Activated CD8-positive, alpha-beta memory T cell treated with anti-CD3 and anti-CD28 coated beads for 1 hour (primary cell): ENCODE data around the gene NLGN1.
"Not testable (repeated sequence)": the region's sequence is repeated elsewhere in the genome, so short reads cannot be mapped to it uniquely, and the experiment has no call there.

Experiments used
- DNase-seq, 2 donors: peaks; one replicate each; pipeline ENCODE4 v3.0.0-alpha.2; 2020; ENCODE audit warnings: low read depth in 1 of 2; ENCODE audit errors: extremely low read depth in 1 of 2

The NLGN1 gene

DNA sequence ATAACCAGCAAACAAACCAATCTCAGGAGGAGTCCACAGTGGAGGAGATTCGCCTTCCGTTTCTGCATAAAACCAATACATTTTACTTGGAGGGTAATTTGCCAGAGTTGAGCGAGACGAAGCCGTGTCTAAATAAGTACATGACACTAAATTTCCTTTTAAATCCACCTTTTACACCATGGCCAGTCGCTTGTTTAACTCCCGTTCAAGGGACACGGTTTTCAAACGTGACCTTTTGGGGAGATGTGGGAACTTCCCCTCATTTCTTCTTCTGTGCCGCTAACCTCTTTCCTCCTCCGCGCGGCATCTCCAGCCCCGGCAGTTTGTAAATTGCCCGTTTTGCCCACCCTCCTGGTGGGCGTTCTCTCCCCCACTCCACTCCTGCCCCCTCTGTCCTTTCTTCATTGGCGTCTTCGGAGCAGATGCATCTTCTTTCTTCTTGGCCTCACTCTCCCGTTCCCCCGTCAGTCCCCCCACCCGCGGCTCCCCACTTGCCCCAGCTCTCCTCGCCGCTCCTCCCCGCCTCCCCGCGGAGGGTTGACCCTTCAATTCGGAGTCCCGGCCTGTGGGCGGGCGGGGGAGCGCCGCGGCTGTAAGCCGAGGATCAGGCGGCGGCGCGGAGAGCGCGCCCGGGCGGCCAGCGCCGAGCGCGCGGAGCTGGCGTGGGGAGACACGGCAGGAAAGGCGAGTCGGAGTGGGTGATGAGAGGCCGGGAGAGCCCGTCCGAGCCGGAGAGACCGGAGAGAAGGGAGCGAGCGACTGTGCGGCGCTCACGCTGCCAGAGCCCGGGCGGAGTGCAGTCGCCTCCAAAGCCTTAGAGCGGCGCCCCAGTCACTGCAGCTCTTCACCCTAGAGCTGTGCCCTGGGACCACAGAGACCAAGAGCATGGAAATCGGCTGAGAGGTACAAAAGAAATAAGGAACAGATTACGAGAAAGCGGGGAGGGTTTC is at the start of gene NLGN1:
Gene NLGN1, plus strand, starts transcription at position 584 of the 950 bp plus-strand sequence.
- no peak for DNase-seq

DNA sequence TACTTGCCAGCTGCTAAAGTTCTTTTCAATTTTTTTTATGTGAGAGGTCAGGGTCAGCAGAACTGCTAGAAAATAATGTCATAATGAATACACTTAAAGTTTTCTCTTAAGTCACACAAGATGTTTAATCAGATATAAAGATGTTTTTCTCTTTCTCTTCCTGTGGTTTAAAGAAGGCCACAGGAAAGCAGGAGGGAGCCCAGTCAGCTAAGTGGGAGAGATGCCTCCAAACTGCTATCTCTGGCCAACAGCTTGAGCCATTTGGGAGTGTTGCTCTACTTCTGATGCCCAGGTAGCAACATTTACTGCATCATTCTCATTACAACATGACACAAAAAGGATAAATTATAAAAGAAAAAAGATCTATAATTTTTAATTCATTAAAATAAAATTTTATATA is 45.7 kb upstream of the NLGN1 start:
- DNase-seq, result no peak

DNA sequence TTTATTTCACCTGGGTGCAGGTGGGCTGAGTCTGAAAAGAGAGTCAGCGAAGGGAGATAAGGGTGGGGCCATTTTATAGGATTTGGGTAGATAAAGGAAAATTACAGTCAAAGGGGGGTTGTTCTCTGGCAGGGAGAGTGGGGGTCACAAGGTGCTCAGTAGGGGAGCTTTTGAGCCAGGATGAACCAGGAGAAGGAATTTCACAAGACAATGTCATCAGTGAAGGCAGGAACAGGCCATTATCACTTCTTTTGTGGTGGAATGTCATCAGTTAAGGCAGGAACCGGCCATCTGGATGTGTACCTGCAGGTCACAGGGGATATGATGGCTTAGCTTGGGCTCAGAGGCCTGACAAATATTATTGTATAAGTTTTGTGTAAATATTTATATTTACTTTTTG is 44.4 kb upstream of the NLGN1 start:
- DNase-seq, result not testable (repeated sequence)

DNA sequence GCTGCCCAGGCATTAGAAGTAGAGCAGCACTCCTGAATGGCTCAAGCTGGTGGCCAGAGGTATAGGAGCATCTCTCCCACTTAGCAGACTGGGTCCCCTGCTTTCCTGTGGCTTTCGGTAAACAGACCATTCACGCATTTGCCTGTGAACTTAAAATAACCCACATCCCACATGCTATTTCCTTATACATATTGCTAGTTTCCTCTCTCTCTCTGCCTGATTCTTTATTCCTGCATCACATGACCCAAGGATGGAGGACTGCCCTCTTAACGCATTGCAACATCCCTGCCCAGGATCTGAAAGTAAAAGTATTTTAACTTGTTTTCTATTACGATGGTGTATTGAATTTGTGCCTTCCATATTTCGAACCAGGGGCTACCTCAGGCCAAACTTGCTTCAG is 43.4 kb upstream of the NLGN1 start:
- no peak for DNase-seq

DNA sequence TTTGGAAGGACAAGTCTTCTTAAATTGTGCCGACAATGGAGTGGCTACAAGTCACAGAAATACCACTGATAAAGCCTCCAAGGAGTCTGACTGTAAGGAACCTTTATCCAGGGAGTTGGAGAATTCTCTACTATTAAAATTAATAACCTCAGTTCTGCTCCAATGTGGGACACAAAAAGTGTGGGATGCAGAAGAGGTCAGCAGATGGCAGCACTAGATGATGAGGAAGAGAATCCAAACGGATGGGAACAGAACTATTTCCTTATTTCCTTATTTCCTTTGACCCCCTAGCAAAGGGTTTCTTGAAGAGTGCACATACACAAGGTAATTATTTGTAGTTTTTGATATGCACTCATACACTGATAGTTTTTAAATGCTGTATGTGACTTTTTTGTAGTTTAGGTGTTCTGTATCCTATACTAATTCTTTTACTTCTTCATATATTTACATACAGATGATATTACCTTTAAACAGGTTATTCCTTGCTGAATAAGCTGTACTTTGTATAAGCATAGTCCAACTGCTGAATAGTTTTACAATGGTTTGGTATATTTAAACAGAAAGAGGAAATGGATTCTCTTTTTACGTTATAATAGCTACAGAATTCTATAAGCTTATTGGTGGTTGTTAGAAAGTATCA is 25.6 kb upstream of the NLGN1 start:
- no peak for DNase-seq

DNA sequence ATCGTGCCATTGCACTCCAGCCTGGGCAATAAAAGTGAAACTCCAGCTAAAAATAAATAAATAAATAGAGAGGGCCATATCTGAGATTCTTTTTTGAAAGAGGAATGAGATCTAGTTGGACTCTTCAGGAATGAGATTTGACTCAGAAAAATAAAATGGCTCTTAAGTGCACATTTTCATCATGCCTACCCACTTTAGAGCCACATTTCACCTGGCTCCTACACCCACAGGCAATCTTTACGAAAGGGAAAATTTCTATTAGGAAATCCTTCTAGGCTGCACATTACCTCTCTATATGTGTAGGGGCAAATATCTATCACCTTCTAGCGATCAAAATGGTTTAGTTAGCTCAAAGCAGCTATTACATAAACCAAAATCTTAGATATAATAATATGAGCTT is 16.9 kb upstream of the NLGN1 start:
- DNase-seq, result no peak

DNA sequence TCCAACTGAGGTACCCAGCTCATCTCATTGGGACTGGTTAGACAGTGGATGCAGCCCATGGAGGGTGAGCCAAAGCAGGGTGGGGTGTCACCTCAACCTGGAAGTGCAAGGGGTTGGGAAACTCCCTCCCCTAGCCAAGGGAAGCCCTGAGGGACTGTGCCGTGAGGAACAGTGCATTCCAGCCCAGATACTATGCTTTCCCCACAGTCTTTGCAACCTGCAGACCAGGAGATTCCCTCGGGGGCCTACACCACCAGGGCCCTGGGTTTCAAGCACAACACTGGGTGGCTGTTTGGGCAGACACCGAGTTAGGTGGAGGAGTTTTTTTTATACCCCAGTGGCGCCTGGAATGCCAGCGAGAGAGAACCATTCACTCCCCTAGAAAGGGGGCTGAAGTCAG is 15.6 kb upstream of the NLGN1 start:
- not testable (repeated sequence) for DNase-seq

DNA sequence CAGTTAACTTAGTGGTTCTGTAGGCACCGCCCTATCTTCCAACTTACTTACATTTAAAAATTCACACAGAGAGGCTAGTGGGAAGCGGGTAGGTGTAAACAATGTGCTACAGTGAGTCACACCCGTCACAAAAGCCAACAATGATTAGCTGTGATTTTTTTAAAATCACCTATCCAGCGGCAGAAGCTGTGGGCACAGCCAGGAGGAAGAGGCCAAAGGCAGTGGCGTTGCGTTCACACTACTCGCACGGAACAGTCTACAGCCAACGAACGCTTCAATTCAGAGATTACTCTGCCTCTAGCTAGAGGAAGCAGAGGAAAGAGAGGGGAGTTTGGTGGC is 2.5 kb upstream of the NLGN1 start:
- DNase-seq, result no peak

DNA sequence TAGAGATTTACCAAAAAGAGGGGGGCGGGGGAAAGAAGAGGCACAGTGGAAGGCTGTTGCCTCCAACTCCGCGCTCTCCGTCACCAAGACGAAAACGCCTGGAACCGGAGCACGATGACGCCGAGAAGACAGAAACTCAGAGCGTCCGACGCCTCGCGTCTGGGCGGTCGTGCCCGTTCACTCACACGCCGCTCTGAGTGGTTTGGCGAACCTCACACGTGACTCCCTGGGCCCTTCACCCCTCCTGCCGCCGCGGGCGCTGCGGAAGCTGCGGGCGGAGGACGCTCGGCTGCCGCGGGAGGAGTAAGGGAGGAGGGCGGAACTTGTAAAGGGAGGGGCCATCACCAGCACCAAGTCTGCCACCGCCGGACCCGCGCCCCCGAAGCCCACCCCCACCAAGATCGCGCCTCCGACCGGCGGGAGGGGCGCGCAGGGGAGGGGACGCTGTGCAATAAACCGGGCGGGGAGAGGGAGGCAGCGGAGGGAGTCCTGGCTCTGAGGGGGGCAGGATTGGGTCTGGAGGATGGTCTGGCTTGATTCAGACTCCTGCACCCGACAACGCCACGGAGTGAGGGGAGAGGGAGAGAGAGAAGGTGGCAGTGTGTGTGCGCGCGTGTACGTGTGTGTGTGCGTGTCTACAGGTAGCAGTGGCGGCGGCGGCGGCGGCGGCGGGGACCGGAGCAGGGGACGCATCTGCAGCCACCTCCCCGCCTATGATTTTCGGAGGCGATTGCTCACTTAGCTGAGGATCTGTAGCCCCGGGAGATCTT is 1.9 kb upstream of the NLGN1 start:
- DNase-seq, result no peak

DNA sequence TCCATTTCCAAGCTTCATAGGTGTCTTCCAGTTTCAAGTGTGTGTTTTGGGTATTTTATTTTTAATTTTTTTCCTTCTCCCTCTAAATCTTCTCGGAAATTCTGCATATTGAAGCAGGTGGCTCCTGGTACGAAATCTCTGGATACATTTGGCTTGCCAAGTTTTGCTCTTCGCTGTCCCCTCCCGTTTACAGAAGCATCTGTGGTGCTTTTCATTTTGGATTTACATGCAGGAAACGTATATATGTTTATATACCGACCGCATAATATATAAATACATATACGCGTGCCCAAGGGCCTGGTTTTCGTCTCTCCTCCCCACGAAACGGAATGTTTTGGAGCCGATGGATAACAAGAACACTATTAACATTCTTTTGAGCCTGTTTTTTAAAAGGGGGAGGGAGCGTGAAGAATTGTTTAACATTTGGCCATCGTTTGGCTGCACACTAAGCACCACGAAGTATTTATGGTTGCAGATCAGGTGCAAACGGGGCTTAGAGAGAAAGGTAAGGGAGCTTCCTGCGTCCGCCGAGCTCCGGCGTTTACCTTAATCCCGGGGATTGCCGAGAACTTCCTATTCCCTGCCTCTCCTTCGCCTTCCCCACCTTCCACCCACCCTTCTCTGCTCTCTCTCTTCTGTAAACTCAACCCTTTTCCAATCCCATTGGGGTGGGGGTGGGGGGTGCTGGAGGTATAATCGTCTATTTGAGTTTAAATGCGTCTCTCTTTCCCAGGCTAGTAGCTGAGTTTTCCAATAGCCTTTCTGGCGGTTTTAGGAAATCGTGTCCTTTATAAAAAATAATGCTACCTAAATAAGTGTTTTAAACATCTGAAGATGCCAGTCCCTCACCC is 1.1 kb upstream of the NLGN1 start:
- DNase-seq, result no peak

DNA sequence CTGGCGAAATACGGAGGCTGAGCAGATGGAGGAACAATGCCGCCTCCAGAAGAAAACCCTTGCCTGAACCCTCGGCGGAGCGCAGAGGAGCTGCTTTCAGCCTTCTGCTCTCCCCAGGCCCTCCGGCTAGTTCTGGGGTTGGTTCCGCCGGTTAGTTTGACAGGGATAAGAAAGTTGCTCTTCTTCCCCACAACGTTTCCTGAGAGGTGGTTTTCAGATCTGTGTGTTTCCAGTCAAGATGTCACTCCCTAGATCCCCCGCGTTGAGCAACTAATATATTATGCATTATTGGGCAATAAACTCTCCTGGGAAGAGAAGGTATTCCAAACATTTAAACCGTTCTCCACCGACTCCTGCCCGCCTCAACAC is 551 bp downstream of the NLGN1 start:
- DNase-seq, result no peak

DNA sequence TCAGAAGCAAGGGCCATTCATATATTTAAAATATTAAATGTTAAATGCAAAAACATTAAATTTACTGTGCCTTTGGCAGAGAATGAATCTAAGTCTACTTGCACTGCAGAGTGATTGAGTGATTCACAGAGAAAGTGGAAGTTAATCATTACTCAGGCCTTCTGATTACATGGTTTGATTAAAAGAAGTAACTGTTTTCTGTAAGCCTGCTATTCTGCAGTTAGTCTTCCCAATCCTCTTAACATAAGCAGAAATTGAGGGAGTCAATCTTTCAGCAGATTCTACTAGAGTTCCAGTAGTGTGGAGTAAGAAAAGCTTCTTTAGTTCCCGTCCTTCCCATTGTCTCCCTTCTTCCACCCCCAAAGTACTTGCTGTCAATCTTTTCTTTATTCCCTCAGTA is 1.5 kb downstream of the NLGN1 start:
- DNase-seq, result no peak

DNA sequence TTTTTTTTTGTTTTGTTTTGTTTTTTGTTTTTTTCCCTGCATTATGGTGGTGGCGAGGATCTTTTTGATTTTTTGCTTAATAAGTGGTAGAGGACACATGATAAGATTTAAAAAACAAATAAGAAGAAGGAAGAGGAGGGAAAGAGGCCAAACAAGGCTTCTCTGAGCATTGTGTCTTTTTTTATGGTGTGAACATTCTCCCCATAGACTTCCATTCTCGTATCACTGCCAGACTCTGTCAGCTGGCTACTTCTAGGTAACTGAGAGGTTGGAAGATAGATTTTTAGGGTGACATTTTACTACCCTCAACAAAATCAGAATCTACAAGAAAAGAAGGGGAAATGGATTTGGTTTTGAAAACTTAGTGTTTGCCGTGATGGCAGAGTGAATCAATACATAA is 3.8 kb downstream of the NLGN1 start:
- no peak for DNase-seq

DNA sequence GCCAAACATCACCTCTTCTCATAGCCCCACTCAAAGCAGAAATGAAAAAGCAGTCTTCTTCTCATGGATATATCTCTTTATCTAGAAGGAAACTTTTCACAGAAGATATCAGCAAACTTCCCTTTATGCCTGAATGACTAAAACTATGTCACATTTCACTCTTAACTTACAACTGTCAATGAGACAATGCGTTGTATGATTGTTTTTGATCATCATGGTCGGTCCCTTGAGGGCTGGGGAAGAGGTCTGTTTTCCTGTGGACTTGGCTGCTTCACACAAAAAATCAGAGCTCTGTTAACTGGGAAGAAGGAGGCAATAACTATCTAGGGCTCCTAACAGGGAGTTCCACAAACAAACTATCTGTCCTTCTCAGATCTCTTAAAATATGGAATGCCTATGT is 5.1 kb downstream of the NLGN1 start:
- no peak for DNase-seq

DNA sequence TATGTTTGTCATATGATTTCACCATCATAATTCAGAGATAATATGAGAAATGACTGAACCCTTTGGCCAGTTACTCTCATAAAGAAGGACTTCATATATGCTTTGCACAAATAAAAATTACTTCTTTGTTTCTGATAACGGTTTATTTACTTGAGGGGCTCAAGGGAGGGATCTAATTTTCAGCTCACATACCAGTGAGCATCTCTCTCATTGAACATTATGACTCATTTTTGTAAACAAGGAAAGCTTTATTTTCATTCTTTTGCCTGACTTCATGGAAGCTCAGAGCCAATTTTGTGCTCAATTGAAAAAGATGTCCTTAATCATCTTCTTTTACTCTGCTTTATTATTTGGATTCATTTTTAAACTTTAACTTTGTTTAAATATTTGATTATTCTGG is 5.8 kb downstream of the NLGN1 start:
- no peak for DNase-seq

DNA sequence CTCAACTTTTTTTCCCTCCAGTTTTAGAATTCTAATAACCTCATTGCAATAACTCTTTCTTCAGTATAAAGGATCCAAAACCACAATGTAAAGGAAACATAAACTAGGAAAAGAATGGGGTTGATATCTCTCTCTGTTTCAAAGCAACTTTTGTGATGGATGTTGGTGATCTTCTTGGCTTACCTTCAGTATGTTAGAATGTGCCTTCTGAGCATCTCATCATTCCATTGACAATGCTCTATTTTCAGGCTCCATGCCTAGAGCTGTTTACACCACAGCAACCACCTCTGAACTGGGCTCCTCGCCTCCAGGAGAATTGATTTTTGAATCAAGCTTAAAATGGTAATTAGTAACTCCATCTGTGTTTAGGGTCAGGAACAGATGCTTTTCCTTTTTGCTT is 6.6 kb downstream of the NLGN1 start:
- no peak for DNase-seq

DNA sequence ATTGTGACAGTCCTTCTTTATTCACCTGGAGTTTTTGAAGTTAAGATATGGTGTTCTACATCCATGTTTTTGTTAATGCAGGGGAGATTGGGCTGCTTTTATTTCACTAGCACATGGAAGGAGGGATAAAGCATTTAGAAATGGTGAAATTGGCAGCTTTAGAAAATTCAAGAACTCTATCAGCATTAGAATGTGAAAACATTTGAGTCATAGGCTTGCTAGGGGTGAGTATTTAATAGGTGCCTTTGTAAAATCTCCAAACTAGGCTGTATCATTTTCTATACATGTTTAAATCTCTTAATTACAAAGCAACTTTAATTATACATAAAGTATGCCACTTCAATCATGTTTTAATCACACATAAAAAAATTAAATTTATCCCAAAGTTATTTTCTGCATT is 12.9 kb downstream of the NLGN1 start:
- DNase-seq, result no peak

DNA sequence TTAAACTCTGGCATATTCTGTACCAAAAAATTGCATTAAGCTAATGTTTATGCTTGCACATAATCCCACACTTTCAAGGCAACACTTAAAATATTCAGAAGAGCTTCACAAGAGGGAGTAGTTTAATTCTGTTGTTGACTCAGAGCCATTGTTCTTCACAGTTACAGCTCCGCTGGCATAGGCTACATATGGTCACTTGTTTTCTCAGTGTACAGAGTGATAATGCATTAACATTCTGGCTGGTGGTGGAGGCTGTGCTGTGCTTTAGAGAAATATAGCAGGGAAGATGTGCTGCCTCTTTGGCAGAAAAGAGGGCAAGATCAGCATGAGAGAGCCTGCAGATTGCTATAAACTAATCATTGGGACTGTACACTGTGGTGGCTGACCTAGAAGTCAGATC is 13.3 kb downstream of the NLGN1 start:
- no peak for DNase-seq

DNA sequence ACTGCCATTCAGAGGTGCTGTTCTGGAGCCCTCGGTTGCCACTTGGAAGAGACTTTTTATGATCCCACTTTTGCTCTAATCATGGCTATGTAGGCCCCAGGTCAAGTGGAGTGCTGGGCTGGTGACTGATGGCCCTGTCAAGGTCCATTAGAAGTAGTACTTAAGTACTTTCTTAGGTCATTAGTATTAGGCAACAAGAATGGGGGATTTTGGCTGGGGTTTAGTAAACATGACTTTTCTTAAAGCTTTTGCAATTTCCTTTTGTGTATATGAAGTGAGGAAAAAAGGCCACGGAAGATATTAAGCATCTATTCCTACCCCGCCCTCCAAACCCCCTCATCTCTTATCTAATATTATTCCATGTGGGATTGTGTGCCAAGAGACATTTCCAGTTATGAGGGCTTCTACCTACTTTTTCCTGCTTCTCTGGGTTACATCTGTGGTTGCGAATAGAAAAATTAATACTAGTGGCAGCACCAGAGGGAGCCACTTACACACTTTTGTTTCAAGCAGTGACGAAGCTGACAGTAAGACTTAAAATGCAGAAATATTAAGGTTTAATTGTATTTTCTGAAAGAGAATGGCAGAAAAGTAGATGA is 13.9 kb downstream of the NLGN1 start:
- DNase-seq, result no peak

DNA sequence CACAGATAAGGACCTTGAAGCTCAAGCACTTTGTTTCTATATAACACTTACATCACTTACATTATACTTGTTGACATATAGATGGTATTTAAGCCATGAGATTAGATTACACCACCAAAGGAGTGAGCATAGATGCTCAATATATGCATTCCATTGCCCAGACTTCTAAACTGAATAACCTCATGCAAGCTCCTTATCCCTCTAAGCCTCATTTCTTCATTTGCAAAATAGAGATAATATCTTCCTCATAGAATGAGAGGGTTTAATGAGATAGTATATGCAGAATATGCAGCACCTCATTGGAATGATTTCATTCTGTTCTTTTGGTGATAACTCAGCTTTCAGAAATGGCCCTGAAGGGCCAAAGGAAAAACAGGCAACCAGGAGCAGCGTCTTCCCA is 18.5 kb downstream of the NLGN1 start:
- no peak for DNase-seq

DNA sequence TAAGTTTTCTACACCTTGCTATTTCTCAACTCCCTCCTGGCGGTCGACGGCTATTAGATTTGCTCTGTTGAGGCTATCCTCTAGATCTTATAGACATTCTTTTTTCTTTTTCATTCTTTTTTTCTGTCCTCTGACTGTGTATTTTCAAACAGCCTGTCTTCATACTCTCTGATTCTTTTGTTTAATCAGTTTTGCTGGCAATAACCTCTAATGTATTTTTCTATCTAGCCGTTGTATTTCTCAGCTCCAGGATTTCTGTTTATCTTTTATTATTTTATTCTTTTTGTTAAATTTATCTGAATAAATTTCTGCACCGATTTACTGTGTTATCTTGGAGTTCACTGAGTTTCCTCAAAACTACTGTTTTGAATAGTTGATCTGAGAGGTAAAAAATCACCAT is 31.5 kb downstream of the NLGN1 start:
- no peak for DNase-seq
